H9 (cell line): Measurements from ENCODE around the gene MARF1. TPM values are rescaled to one million over a fixed set of nuclear protein-coding genes. Genes with fewer than 3 reads are reported as not detected.

ENCODE experiments used
- DNase-seq: peaks from one replicate; pipeline ENCODE4 v3.0.0-alpha.2; 2017
- H2AFZ ChIP-seq: one replicate; pipeline ENCODE4 v1.6.1; 2013; ENCODE audit warnings: mild to moderate bottlenecking, low read length, control low read depth, moderate library complexity
- H2AK5ac ChIP-seq: 2 replicates; pipeline ENCODE4 v1.6.1; 2013; ENCODE audit warnings: low read length, control low read depth, mixed read lengths; ENCODE audit not compliant: insufficient read length
- H2BK120ac ChIP-seq: one replicate; pipeline ENCODE4 v1.6.1; 2013; ENCODE audit warnings: low read depth, mild to moderate bottlenecking, low read length, control low read depth, inconsistent platforms; ENCODE audit not compliant: poor library complexity, severe bottlenecking
- H2BK12ac ChIP-seq: 2 replicates; pipeline ENCODE4 v1.6.1; 2013; ENCODE audit warnings: low read length, control low read depth, mixed read lengths, low read depth; ENCODE audit not compliant: insufficient read length
- H2BK15ac ChIP-seq: 2 replicates; pipeline ENCODE4 v1.6.1; 2013; ENCODE audit warnings: low read depth, low read length, control low read depth
- H2BK20ac ChIP-seq: one replicate; pipeline ENCODE4 v1.6.1; 2013; ENCODE audit warnings: low read depth, mild to moderate bottlenecking, low read length, control low read depth, inconsistent platforms; ENCODE audit not compliant: poor library complexity, severe bottlenecking
- H2BK5ac ChIP-seq: 2 replicates; pipeline ENCODE4 v1.6.1; 2013; ENCODE audit warnings: low read length, control low read depth, mixed read lengths; ENCODE audit not compliant: insufficient read length
- H3K14ac ChIP-seq: 2 replicates; pipeline ENCODE4 v1.6.1; 2013; ENCODE audit warnings: low read length, control low read depth; ENCODE audit not compliant: insufficient read depth
- H3K18ac ChIP-seq: 2 replicates; pipeline ENCODE4 v1.6.1; 2013; ENCODE audit warnings: low read depth, mild to moderate bottlenecking, mixed read lengths, low read length, control low read depth; ENCODE audit not compliant: insufficient read length
- H3K23ac ChIP-seq: 2 replicates; pipeline ENCODE4 v1.6.1; 2013; ENCODE audit warnings: low read length, control low read depth, mixed read lengths, low read depth; ENCODE audit not compliant: insufficient read length
- H3K23me2 ChIP-seq: 2 replicates; pipeline ENCODE4 v1.6.1; 2013; ENCODE audit warnings: low read depth, mild to moderate bottlenecking, mixed read lengths, low read length, control low read depth; ENCODE audit not compliant: insufficient read length, poor library complexity, severe bottlenecking
- H3K27ac ChIP-seq: 2 replicates; pipeline ENCODE4 v1.5.1; 2013; ENCODE audit warnings: low read length, control low read depth, mixed read lengths, low read depth; ENCODE audit not compliant: insufficient read length
- H3K27me3 ChIP-seq: 2 replicates; pipeline ENCODE4 v1.6.1; 2013; ENCODE audit warnings: low read length, control low read depth, inconsistent platforms; ENCODE audit not compliant: insufficient read depth
- H3K4ac ChIP-seq: 2 replicates; pipeline ENCODE4 v1.6.1; 2013; ENCODE audit warnings: low read depth, mild to moderate bottlenecking, control low read depth, inconsistent platforms, low read length, moderate library complexity
- H3K4me1 ChIP-seq: 2 replicates; pipeline ENCODE4 v1.6.1; 2013; ENCODE audit warnings: low read length, control low read depth, inconsistent platforms; ENCODE audit not compliant: insufficient read depth
- H3K4me2 ChIP-seq: 2 replicates; pipeline ENCODE4 v1.6.1; 2013; ENCODE audit warnings: low read length, control low read depth, mixed read lengths; ENCODE audit not compliant: insufficient read length, insufficient read depth
- H3K56ac ChIP-seq: 2 replicates; pipeline ENCODE4 v1.6.1; 2013; ENCODE audit warnings: low read depth, mild to moderate bottlenecking, mixed read lengths, low read length, control low read depth; ENCODE audit not compliant: insufficient read length
- H3K79me1 ChIP-seq: 2 replicates; pipeline ENCODE4 v1.6.1; 2013; ENCODE audit warnings: low read depth, mild to moderate bottlenecking, moderate library complexity, low read length, control low read depth, inconsistent platforms; ENCODE audit not compliant: insufficient read depth, poor library complexity, severe bottlenecking
- H3K79me2 ChIP-seq: 2 replicates; pipeline ENCODE4 v1.6.1; 2013; ENCODE audit warnings: low read length, control low read depth, inconsistent platforms; ENCODE audit not compliant: insufficient read depth
- H3K9ac ChIP-seq: 2 replicates; pipeline ENCODE4 v1.6.1; 2013; ENCODE audit warnings: low read length, control low read depth, mixed read lengths; ENCODE audit not compliant: insufficient read length; ENCODE audit errors: extremely low read depth
- H3K9me3 ChIP-seq: one replicate; pipeline ENCODE4 v1.6.1; 2013; ENCODE audit warnings: low read depth, low read length, inconsistent platforms; ENCODE audit not compliant: control insufficient read depth
- H3T11ph ChIP-seq: one replicate; pipeline ENCODE4 v1.6.1; 2013; ENCODE audit warnings: mild to moderate bottlenecking, low read length, control low read depth, inconsistent platforms
- H4K20me1 ChIP-seq: one replicate; pipeline ENCODE4 v1.6.1; 2013; ENCODE audit not compliant: control insufficient read depth, insufficient read length, insufficient read depth
- H4K5ac ChIP-seq: 2 replicates; pipeline ENCODE4 v1.6.1; 2013; ENCODE audit warnings: low read depth, mild to moderate bottlenecking, mixed read lengths, low read length, control low read depth; ENCODE audit not compliant: insufficient read length
- H4K8ac ChIP-seq: replicated peaks from 2 replicates; pipeline ENCODE4 v1.6.1; 2013; ENCODE audit warnings: low read length, control low read depth, mixed read lengths, low read depth; ENCODE audit not compliant: insufficient read length
- H4K91ac ChIP-seq: 2 replicates; pipeline ENCODE4 v1.6.1; 2013; ENCODE audit warnings: low read depth, mild to moderate bottlenecking, moderate library complexity, mixed read lengths, low read length, control low read depth; ENCODE audit not compliant: insufficient read length
- H3K27ac Mint-ChIP-seq, 3 experiments: 2 replicates in 2 of 3; 3 replicates in 1 of 3; pipeline ENCODE4 v1.8.0; 2020 to 2021; ENCODE audit warnings: mixed read lengths in 3 of 3, mild to moderate bottlenecking in 1 of 3, moderate library complexity in 1 of 3
- H3K27me3 Mint-ChIP-seq: 2 replicates; pipeline ENCODE4 v1.8.0; 2021; ENCODE audit warnings: low read depth, mild to moderate bottlenecking, moderate library complexity, mixed read lengths
- H3K36me3 Mint-ChIP-seq, 3 experiments: 2 replicates in 2 of 3; 3 replicates in 1 of 3; pipeline ENCODE4 v1.8.0; 2020 to 2021; ENCODE audit warnings: low read depth in 3 of 3, mixed read lengths in 3 of 3; ENCODE audit not compliant: insufficient read depth in 1 of 3
- H3K4me1 Mint-ChIP-seq, 2 experiments: 2 replicates each; pipeline ENCODE4 v1.8.0; 2020; ENCODE audit warnings: mixed read lengths in 2 of 2
- H3K4me3 Mint-ChIP-seq, 2 experiments: 2 replicates in 1 of 2; 3 replicates in 1 of 2; pipeline ENCODE4 v1.8.0; 2020 to 2021; ENCODE audit warnings: mild to moderate bottlenecking in 2 of 2, mixed read lengths in 2 of 2, moderate library complexity in 1 of 2
- H3K9me3 Mint-ChIP-seq, 2 experiments: 2 replicates in 1 of 2; 3 replicates in 1 of 2; pipeline ENCODE4 v1.8.0; 2020; ENCODE audit warnings: mild to moderate bottlenecking in 2 of 2, mixed read lengths in 2 of 2, moderate library complexity in 1 of 2
- WGBS: extraction: QIAGEN DNeasy Blood & Tissue Kit; methylation state at CpG from one replicate; pipeline ENCODE4 v1.1.7; 2013; ENCODE audit warnings: missing lambda C conversion rate, low lambda C conversion rate, mixed read lengths; ENCODE audit not compliant: insufficient read length; ENCODE audit errors: extremely low coverage; 5-methylcytosine and 5-hydroxymethylcytosine counted together
- total RNA-seq: library from RNA; stranded (reverse); gene quantifications from 2 replicates; pipeline ENCODE4 v1.2.1, GENCODE V29; 2021
- TF ChIP-seq, protein P1 (sequence below): fragments of 200-600 bp; sonication (generic); conservative IDR thresholded peaks from 3 replicates; pipeline ENCODE4 v1.8.0; 2021; ENCODE audit warnings: antibody characterized with exemption, mild to moderate bottlenecking

MARF1 gene
- total RNA-seq, 1 experiment from 2014 or later = 23.3 TPM

DNA sequence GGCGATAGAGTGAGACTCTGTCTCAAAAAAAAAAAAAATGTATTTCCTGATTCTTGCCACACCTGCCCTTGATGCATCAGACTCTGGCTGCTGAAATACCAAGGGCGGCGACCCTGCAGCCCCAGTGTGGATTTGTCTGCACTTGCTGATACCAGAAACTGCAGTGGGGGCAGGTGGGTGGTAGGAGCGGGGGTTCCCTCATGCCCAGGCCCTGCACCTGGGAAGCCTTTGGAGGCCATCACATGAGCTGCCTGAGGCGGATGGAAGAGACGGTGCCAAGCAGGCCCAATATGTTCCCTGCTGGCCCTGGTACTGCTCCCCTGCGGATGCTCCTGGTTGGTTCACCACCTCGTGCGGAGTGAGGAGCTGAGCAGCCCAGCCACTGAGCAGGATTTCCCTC is 50.6 kb downstream of the MARF1 start:
- no peak for DNase-seq
- no peak overlapping the region for H4K5ac ChIP-seq
- H2BK15ac ChIP-seq = no peak overlapping the region
- H3K23ac ChIP-seq = no peak overlapping the region
- no peaks in the 10 kb centered on the region for H4K20me1 ChIP-seq
- no CpG with 5 or more reads among the region's 9 CpGs for WGBS
- no peaks in the 10 kb centered on the region for H3K27me3 ChIP-seq
- H3K9me3 ChIP-seq = no peaks in the 10 kb centered on the region
- H4K91ac ChIP-seq = no peak overlapping the region
- Mint-ChIP-seq H3K36me3 (peaks cover 18 to 41% (median 38%) of the 10 kb centered on the region in 3 experiments), H3K27ac (peak overlapping the region in 1 of 3 experiments; percentile 49; a peak in 2 of 7 replicates), H3K4me1 (peaks cover 4 to 6% of the 10 kb centered on the region in 2 experiments; a peak in 2 of 4 replicates), H3K9me3 (peaks cover 1 to 2% of the 10 kb centered on the region in 2 experiments), H3K27me3 (no peaks in the 10 kb centered on the region), H3K4me3 (no peak overlapping the region)
- H3K9ac ChIP-seq = no peak overlapping the region
- H2AK5ac ChIP-seq = no peak overlapping the region
- H3K27ac ChIP-seq = no peak overlapping the region
- no peak overlapping the region for H2BK120ac ChIP-seq
- H3K4me2 ChIP-seq = no peak overlapping the region
- H4K8ac ChIP-seq = no peak overlapping the region
- no peaks in the 10 kb centered on the region for H3K79me1 ChIP-seq
- H2BK12ac ChIP-seq = no peak overlapping the region
- H2BK5ac ChIP-seq = no peak overlapping the region
- no peak overlapping the region for H2BK20ac ChIP-seq
- no peaks in the 10 kb centered on the region for H3K23me2 ChIP-seq
- H3K18ac ChIP-seq = no peak overlapping the region
- no peak overlapping the region for H3T11ph ChIP-seq
- H3K56ac ChIP-seq = no peak overlapping the region
- H3K4me1 ChIP-seq = no peaks in the 10 kb centered on the region
- TF ChIP-seq, protein P1, sequence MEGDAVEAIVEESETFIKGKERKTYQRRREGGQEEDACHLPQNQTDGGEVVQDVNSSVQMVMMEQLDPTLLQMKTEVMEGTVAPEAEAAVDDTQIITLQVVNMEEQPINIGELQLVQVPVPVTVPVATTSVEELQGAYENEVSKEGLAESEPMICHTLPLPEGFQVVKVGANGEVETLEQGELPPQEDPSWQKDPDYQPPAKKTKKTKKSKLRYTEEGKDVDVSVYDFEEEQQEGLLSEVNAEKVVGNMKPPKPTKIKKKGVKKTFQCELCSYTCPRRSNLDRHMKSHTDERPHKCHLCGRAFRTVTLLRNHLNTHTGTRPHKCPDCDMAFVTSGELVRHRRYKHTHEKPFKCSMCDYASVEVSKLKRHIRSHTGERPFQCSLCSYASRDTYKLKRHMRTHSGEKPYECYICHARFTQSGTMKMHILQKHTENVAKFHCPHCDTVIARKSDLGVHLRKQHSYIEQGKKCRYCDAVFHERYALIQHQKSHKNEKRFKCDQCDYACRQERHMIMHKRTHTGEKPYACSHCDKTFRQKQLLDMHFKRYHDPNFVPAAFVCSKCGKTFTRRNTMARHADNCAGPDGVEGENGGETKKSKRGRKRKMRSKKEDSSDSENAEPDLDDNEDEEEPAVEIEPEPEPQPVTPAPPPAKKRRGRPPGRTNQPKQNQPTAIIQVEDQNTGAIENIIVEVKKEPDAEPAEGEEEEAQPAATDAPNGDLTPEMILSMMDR = no peak
- no peak overlapping the region for H3K14ac ChIP-seq
- no peak overlapping the region for H3K4ac ChIP-seq
- no peak overlapping the region for H2AFZ ChIP-seq
- no peaks in the 10 kb centered on the region for H3K79me2 ChIP-seq
